Measurements from ENCODE around the gene CAMK2B.

CAMK2B gene

GRCh38 chr7:44231088-44231487, 94.3 kb downstream of the CAMK2B start:
- no peak for TF ChIP-seq CTCF (IDR thresholded peaks at IDR 0.05; ENCODE audit: borderline replicate concordance, insufficient read depth, low read depth, low read length)
- no peak overlapping the region for H3K4me3 ChIP-seq (ENCODE audit: low read depth, low read length)

GRCh38 chr7:44230286-44230685, 95.1 kb downstream of the CAMK2B start:
- TF ChIP-seq CTCF (IDR thresholded peaks at IDR 0.05; ENCODE audit: borderline replicate concordance, insufficient read depth, low read depth, low read length), result no peak
- no peak overlapping the region for H3K4me3 ChIP-seq (ENCODE audit: low read depth, low read length)

GRCh38 chr7:44229546-44230105, 95.8 kb downstream of the CAMK2B start:
- TF ChIP-seq CTCF (IDR thresholded peaks at IDR 0.05; ENCODE audit: borderline replicate concordance, insufficient read depth, low read depth, low read length), result no peak
- no peak overlapping the region for H3K4me3 ChIP-seq (ENCODE audit: low read depth, low read length)

GRCh38 chr7:44228571-44229350, 96.6 kb downstream of the CAMK2B start:
- no peak for TF ChIP-seq CTCF (IDR thresholded peaks at IDR 0.05; ENCODE audit: borderline replicate concordance, insufficient read depth, low read depth, low read length)
- no peak overlapping the region for H3K4me3 ChIP-seq (ENCODE audit: low read depth, low read length)

GRCh38 chr7:44227911-44228310, 97.5 kb downstream of the CAMK2B start:
- no peak overlapping the region for H3K4me3 ChIP-seq (ENCODE audit: low read depth, low read length)
- no peak for TF ChIP-seq CTCF (IDR thresholded peaks at IDR 0.05; ENCODE audit: borderline replicate concordance, insufficient read depth, low read depth, low read length)

GRCh38 chr7:44226396-44226753, 99.0 kb downstream of the CAMK2B start:
- no peak for TF ChIP-seq CTCF (IDR thresholded peaks at IDR 0.05; ENCODE audit: borderline replicate concordance, insufficient read depth, low read depth, low read length)
- no peak overlapping the region for H3K4me3 ChIP-seq (ENCODE audit: low read depth, low read length)

Data from GM12875 (cell line).